GM15510 (cell line): ENCODE data around the gene EXPH5.

Experiments used
- POLR2A ChIP-seq: IDR thresholded peaks from 3 replicates; pipeline ENCODE4 v1.6.1; 2011; ENCODE audit warnings: borderline replicate concordance; ENCODE audit not compliant: insufficient read length; ENCODE audit errors: extremely low read depth

Gene EXPH5

DNA sequence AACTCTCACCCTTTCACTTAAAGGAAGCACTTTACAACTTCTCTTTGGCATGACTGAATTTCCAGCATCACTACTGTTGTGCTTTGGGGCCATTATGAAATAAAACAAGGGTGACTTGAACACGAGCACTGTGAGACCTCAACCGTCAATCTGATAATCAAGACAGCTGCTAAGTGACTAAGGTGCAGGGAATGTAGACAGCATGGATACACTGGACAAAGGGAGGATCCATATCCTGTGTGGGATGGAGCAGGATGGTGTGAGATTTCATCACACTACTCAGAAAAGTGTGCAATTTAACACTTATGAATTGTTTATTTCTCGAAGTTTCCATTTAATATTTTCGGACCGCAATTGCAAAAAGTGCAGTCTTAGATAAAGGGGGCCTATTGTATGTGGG lies 16.1 kb upstream of the EXPH5 start:
- TF ChIP-seq POLR2A: no peak

DNA sequence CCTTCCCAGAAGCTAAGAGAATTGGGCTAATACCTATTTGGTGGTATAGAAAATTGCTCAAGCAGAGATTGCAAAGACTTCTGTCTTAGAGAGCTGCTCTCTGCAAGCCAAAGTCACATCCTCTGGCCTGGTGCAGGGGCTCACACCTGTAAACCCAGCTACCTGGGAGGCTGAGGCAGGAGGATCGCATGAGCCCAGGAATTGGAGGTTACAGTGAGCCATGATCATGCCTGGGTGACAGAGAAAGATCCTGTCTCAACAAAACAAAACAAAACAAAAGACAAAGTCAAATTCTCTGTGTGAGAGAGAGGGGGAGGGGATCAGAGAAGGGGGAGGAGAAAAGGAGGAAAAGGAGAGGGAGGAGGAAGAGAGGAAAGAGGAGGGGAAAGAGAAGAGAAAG lies 15.0 kb upstream of the EXPH5 start:
- TF ChIP-seq POLR2A: no peak

DNA sequence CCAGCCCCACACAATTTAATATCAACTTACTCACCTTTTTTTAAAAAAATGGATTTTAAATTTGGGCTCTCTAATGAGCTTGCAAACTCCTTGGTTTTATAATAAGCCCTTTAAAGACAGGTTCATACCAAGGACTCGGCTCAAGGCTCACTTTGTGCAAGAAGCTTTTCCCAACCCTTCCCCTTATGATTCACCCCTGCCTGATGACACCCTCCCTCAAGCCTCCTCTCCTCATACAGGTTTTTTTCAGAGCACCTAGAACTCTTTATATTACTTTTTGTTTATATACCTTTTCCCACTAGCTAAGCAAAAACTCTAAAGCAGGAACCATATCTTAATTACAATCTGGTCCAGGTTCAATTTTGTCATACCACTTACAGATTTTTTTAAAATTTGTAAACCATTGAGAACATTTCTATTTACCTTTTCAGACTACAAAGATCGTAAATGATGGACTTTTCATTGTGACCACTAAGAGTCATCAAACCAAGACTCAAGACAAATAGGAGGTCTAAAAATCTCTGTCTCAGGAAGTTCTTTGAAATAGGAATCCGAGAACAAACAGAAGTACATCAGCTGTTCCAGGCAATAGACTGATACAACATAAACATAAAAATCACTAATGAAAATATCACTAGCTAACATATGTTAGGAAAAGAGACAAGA lies 13.1 kb upstream of the EXPH5 start:
- no peak for TF ChIP-seq POLR2A

DNA sequence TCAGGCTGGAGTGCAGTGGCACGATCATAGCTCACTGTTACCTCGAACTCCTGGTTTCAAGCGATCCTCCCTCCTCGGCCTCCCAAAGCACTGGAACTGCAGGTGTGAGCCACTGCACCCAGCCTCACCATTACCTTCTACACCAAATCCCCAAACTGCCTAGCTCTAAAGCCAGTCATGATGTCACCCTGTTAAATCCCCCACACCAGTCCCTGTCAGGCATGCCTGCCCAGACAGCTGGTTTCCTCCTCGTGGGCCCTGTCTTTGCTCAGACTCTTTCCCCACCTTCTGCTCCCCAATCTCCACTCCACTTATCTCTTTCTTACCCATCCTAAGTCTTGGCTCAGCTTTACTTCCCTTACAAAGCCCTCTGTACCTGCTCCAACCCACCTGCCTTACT lies 12.5 kb upstream of the EXPH5 start:
- TF ChIP-seq POLR2A: no peak

DNA sequence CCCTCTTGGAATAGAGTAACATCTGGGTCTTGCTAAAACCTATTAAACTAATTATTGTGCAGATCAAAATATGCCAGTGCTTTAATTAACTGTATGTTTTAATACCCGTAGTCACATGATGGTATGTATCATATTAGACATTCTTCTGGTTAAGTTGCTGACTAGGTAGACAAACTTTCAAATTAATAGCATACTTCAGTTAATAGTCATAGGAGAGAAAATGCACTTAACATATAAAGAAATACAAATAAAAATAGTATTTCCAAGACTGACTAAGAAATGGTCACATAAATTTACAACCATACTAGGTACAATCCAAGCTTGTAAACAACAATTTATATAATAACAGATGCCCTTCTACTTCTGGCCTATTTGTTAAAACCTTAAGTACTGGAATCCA lies 7.6 kb upstream of the EXPH5 start:
- TF ChIP-seq POLR2A: no peak

DNA sequence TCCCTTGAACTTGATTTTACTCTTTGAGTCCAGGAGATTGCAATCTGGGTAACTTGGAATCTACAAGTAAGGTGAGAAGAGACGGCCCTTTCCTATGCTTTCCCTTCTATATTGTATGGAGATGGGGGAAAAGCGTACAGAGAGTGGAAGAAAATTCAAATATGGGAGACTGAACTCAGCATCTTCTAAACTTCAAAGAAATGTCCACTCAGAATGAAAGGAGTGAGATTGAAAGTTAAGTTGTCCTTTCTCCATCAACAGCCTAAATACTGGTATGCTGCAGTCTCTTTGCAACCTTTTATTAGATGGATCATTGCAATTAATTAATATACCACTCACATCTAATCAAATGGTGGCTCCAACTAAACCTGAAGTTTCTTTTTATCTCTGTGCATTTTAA lies 6.4 kb upstream of the EXPH5 start:
- TF ChIP-seq POLR2A: no peak

DNA sequence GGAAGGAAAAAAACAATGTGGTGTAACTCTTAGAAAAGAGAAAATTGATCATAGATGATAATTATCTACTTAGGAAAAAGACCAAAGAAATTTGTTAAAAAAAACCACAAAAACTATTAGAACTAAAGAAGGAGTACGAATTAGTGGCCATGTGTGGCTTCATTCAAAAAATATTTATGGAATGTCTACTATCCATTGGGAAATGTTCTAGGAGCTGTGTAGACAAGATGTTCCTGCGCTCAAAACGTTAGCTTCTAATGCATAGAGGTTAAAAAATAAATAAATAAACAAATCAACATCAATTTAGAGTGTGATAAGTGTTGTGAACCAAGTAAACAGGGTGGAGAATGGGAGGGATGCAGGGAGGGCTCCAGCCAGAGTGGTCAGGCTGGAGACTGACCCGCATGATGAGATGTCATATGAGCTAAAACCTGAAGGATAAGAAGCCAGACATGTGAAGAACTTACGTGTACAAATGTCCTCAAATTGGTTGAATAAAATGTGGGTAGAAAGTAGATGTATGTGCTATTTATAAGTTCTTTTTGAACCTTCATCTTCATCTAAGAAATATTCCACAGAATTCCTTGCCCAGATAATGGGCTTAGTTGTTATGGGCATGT lies 4.3 kb upstream of the EXPH5 start:
- TF ChIP-seq POLR2A: no peak

DNA sequence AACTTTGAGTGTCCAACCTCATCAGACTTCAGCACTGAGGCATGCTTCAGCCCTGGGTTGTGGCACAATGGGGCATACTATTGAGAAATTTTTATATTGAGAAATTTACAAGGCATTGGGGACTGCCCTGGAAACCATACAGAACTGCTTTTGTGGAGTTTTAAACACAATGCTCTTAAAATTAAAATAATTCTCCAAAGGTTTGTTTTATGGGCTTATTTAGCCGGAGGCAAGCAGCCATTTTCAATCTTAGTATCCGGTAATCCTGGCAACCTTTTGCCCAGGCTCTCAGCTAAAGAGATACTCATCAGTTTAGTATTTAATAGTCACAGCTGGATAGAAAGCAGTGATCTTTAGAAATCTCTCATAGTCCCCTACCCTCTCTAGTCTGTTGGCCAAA lies 3.1 kb upstream of the EXPH5 start:
- no peak for TF ChIP-seq POLR2A

DNA sequence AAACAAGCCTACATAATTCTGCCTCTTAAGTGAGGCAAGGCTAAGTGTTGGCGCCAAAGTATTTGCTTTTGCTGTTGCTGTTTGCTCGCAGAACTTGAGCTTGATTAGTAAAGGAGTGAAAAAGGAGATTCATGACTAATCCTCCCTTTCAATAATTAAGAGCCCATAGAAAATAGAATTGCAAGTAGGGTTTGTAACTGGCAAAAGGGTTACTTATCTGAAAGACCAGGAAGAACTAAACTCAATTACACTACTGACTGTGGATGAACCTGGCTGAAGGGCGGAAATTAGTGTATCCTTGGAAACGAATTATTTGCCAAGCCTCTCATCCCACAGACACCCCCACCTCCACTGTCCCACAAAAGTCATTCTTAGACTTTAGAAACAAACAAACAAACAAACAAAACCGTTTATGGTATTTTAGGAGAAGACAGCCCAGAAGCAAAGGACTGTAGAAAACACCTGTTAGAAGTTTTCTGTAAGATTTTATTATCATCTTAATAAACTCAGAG lies 411 bp upstream of the EXPH5 start:
- TF ChIP-seq POLR2A: no peak

DNA sequence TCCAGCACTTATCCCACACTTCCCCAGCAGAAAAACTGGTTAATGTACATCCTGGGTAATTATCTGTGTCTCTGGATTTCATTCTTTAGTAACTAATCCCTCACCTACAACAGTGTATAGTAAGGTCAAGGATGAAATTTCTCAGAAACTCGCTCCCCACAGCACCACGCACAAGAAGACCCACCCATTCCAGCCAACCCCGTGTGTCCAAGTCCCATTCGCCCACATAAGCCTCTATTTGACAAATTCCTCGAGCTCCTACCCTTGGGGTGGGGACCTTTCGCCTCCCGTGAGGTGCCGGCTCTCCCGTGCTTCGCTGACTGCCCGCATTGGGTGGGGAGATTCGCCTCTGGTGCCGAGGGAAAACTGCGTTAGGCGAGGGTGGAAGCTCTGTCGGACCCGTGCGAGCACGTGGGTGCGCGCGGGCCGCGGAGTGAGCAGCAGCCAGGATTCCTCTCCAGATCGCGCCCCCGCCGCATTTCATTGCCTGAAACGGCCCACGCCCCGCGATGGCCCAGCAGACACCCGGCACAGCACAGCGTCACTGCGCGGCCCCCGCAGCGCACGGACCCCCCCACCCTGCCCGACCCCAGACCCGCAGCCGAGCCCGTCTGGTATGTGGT lies 866 bp downstream of the EXPH5 start:
- TF ChIP-seq POLR2A: no peak

DNA sequence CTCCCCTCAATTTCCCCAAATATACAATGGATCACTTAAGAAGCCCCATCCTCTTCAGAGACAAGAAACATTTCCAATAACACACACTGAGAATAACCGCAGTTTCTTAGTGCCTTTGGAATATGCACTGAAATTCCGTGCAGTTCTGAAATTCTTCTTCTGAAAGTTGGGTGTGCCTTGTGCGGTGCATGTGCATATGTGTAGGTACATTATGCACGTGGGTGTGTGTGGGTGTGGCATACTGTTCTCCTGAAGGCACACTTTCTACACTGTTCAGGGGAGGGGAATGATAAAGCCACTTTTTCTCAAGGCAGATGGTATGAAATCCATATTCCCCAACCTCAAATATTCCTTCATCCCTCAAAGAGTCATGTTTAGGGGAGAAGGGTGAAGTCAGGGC lies 1.7 kb downstream of the EXPH5 start:
- TF ChIP-seq POLR2A: no peak

DNA sequence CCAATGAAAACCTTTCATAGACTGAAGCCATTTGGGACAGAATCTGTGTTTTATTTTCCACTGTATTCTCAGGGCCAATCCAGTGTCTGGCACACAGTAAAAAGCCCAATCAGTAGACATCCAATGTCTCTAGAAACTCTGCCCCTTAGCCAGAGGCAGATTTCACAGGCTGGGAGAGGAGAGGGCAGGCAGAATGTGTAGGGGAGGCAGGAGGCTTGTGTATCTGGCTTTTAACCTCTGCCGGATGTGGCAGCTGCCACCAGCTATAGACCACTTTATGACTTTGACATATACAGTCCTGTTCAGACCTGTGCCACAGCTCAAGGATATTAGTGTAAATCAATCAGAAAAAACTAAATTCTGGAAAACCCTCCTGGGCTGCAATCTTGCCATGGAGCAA lies 4.4 kb downstream of the EXPH5 start:
- no peak for TF ChIP-seq POLR2A

DNA sequence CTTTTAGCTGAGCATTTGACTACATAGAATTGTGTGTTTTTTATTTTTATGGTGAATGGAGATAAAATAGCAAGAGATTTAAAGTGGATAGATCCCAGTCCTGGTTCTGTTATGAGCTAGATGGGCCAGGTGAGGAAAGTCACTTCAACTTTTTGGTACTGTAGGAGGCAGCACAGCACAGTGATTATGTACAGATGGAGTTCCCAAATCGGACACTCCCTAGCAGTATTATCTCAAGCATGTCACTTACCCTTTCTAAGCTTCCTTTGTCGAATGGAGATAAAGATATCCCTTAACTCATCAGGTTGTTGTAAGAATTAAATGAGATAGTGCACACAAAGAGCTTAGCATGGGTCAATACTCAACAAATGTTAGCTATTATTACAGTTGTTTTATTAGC lies 5.3 kb downstream of the EXPH5 start:
- TF ChIP-seq POLR2A: no peak

DNA sequence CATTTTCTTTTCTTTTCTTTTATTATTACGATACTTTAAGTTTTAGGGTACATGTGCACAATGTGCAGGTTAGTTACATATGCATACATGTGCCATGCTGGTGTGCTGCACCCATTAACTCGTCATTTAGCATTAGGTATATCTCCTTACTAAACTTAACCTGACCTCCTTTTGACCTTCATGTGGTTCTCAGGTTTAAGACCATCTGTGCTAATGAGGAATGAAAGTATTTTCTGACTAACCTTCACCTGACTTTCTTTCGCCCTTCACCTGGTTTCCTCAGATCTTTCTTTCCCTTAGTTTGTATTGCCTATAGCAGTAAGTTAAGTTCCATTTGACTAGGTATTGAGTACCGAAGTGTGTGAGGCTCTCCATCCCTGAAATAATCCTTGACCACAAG lies 6.5 kb downstream of the EXPH5 start:
- TF ChIP-seq POLR2A: no peak

DNA sequence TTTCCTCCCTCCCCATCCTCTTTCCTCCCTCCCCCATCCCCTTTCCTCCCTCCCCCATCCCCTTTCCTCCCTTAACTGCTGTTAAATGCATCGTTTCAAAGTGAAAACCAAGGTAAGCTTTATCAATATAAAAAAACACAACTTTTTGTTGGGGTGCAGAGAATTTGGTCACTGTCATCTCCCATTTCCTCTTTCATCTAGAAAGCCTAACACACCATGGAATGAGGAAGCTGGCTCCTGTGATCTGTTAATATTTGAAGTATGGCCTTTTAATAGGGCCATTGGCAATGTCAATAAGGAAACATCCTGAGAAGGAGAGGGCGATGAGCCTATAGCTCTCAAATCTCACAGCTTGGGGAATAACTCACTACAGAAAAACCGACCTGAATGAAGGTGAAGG lies 7.0 kb downstream of the EXPH5 start:
- no peak for TF ChIP-seq POLR2A

DNA sequence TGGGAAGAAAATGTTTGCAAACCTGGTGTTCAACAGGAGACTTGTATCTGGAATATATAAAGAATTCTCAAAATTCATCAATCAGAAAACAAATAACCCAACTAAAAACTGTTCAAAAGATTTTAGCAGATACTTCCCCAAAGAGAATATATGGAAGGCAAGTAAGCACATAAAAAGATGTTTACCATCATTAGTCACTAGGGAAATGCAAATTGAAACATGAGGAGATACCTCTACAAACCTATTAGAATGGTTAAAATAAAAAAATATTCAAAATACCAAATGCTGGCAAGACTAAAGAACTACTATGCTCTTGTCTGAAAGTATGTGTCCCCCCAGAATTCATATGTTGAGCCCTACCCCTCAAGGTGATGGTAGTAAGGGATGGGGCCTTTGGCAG lies 8.6 kb downstream of the EXPH5 start:
- TF ChIP-seq POLR2A: no peak
